ENCODE data around the gene TSHZ2. TPM values are rescaled to one million over a fixed set of nuclear protein-coding genes. Genes with fewer than 3 reads are reported as not detected.
"Not testable (repeated sequence)": the region's sequence is repeated elsewhere in the genome, so short reads cannot be mapped to it uniquely, and the experiment has no call there.

Gene TSHZ2
- total RNA-seq, 1 donor from 2014 or later: 1.9 TPM

- no peak for DNase-seq
These were observed 515.5 kb downstream of the TSHZ2 start for GRCh38 chr20:53487461-53488200.

GRCh38 chr20:53488775-53489272, 516.7 kb downstream of the TSHZ2 start:
- DNase-seq: no peak

- DNase-seq: no peak
These were observed 517.4 kb downstream of the TSHZ2 start for GRCh38 chr20:53489528-53489927.

GRCh38 chr20:53490620-53491019, 518.5 kb downstream of the TSHZ2 start:
- DNase-seq: no peak

- DNase-seq: no peak
These were observed 519.3 kb downstream of the TSHZ2 start for GRCh38 chr20:53491462-53491861.

- DNase-seq: no peak
These were observed 520.1 kb downstream of the TSHZ2 start for GRCh38 chr20:53492212-53492611.

GRCh38 chr20:53493311-53493857, 521.2 kb downstream of the TSHZ2 start:
- DNase-seq: no peak

- DNase-seq: no peak
These were observed 522.6 kb downstream of the TSHZ2 start for GRCh38 chr20:53494753-53495152.

- no peak for DNase-seq
These were observed 523.4 kb downstream of the TSHZ2 start for GRCh38 chr20:53495398-53496092.

GRCh38 chr20:53497246-53497645, 525.1 kb downstream of the TSHZ2 start:
- DNase-seq: no peak

GRCh38 chr20:53498341-53498740, 526.2 kb downstream of the TSHZ2 start:
- DNase-seq: no peak

- no peak for DNase-seq
These were observed 528.5 kb downstream of the TSHZ2 start for GRCh38 chr20:53500651-53501050.

- DNase-seq: no peak
These were observed 530.7 kb downstream of the TSHZ2 start for GRCh38 chr20:53502820-53503219.

- DNase-seq: no peak
These were observed 531.4 kb downstream of the TSHZ2 start for GRCh38 chr20:53503517-53503919.

GRCh38 chr20:53504106-53504505, 531.9 kb downstream of the TSHZ2 start:
- DNase-seq: not testable (repeated sequence)

GRCh38 chr20:53510262-53510661, 538.1 kb downstream of the TSHZ2 start:
- DNase-seq: no peak

GRCh38 chr20:53510704-53511103, 538.5 kb downstream of the TSHZ2 start:
- no peak for DNase-seq

- DNase-seq: no peak
These were observed 539.9 kb downstream of the TSHZ2 start for GRCh38 chr20:53512076-53512475.

- no peak for DNase-seq
These were observed 541.0 kb downstream of the TSHZ2 start for GRCh38 chr20:53513168-53513488.

- DNase-seq: no peak
These were observed 541.5 kb downstream of the TSHZ2 start for GRCh38 chr20:53513489-53514298.

GRCh38 chr20:53515749-53516148, 543.6 kb downstream of the TSHZ2 start:
- no peak for DNase-seq

GRCh38 chr20:53517146-53517545, 545.0 kb downstream of the TSHZ2 start:
- DNase-seq: peak; percentile 30

- DNase-seq: not testable (repeated sequence)
These were observed 549.3 kb downstream of the TSHZ2 start for GRCh38 chr20:53521421-53521820.

Data from dermis blood vessel endothelial cell (primary cell).